ENCODE data around the gene CAPN9.
"Not testable (repeated sequence)": the region's sequence is repeated elsewhere in the genome, so short reads cannot be mapped to it uniquely, and the experiment has no call there.

Gene CAPN9, protein sequence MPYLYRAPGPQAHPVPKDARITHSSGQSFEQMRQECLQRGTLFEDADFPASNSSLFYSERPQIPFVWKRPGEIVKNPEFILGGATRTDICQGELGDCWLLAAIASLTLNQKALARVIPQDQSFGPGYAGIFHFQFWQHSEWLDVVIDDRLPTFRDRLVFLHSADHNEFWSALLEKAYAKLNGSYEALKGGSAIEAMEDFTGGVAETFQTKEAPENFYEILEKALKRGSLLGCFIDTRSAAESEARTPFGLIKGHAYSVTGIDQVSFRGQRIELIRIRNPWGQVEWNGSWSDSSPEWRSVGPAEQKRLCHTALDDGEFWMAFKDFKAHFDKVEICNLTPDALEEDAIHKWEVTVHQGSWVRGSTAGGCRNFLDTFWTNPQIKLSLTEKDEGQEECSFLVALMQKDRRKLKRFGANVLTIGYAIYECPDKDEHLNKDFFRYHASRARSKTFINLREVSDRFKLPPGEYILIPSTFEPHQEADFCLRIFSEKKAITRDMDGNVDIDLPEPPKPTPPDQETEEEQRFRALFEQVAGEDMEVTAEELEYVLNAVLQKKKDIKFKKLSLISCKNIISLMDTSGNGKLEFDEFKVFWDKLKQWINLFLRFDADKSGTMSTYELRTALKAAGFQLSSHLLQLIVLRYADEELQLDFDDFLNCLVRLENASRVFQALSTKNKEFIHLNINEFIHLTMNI

DNA sequence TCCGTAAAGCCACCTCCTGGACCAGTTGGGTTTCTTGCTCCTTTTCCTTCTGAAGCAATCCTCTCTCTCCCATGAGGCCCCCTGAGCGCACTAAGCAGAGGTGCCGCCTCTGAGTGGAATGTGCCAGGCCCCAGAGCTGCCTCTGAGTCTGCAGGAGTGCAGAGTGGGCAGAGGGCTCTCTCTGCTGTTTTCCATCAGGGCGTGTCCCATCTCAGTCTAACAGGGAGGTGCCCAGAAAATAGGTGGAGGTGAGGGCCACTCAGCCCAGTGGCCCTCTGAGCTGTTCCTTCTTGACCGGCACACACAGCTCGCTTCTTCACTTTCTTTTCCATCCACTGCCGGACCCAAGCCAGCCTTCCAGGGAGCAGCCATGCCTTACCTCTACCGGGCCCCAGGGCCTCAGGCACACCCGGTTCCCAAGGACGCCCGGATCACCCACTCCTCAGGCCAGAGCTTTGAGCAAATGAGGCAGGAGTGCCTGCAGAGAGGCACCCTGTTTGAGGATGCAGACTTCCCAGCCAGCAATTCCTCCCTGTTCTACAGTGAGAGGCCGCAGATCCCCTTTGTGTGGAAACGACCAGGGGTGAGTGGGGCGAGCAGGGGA, at the start of gene CAPN9:
Gene CAPN9, plus strand, starts transcription at position 262 of the 604 bp plus-strand sequence. Its CDS starts 109 bp downstream, at position 371.
- DNase-seq (ENCODE audit: low read depth) = no peak
- TF ChIP-seq, protein P1, sequence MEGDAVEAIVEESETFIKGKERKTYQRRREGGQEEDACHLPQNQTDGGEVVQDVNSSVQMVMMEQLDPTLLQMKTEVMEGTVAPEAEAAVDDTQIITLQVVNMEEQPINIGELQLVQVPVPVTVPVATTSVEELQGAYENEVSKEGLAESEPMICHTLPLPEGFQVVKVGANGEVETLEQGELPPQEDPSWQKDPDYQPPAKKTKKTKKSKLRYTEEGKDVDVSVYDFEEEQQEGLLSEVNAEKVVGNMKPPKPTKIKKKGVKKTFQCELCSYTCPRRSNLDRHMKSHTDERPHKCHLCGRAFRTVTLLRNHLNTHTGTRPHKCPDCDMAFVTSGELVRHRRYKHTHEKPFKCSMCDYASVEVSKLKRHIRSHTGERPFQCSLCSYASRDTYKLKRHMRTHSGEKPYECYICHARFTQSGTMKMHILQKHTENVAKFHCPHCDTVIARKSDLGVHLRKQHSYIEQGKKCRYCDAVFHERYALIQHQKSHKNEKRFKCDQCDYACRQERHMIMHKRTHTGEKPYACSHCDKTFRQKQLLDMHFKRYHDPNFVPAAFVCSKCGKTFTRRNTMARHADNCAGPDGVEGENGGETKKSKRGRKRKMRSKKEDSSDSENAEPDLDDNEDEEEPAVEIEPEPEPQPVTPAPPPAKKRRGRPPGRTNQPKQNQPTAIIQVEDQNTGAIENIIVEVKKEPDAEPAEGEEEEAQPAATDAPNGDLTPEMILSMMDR (IDR thresholded peaks at IDR 0.05; ENCODE audit: insufficient read depth, low read depth, low read length, missing control alignments) = no peak
- no peak within 1 kb of the TSS for H3K4me3 ChIP-seq (ENCODE audit: low read length)

DNA sequence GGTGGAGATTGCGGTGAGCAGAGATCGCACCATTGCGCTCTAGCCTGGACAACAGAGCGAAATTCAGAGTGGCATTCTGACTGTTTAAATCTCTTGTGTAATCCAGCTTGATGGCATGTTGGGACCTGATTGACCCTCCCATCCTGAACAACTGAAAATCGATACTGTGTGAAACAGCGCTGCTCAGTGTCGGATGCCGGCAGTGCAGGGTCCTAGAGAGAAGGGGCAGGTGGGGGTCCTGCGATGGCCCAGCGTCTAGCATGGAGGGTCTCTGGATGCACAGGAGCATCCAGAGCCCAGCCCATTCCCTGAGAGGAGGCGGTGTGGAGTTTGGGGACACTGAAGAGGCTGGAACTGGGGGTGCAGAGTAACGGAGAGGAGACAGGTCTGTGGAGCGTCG, 49.1 kb upstream of the CAPN9 start:
- DNase-seq (ENCODE audit: low read depth) = peak; percentile 30
- no peak overlapping the region for H3K4me3 ChIP-seq (ENCODE audit: low read length)
- TF ChIP-seq, protein P1 (IDR thresholded peaks at IDR 0.05; ENCODE audit: insufficient read depth, low read depth, low read length, missing control alignments) = peak; percentile 29

DNA sequence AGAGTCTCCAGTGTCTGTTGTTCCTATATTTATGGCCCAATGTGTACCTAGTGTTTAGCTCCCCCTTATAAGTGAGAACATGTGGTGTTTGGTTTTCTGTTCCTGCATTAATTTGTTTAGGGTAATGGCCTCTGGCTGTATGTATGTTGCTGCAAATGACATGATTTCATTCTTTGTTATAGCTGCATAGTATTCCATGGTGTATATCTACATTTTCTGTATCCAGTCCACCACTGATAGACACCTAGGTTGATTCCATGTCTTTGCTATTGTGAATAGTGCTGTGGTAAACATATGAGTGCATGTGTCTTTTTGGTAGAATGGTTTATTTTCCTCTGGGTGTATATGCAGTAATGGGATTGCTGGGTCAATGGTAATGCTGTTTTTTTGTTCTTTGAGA, 48.2 kb upstream of the CAPN9 start:
- H3K4me3 ChIP-seq (ENCODE audit: low read length); DNase-seq (ENCODE audit: low read depth): not testable (repeated sequence)

DNA sequence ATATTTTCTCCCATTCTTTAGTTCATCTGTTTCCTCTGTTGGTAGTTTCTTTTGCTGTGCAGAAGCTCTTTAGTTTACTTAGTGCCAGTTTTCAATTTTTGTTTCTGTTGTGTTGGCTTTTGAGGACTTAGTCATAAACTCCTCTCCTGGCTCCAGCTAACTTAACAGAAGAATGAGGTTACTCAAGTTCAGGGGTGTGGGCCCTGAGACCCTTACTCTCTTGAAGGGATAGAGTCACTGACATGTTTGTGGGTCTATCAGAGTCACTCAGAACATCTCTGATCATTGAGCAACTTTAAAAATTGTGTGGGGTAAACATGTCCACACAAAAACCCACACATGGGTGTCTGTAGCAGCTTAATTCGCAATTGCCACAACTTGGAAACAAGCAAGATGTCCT, 47.5 kb upstream of the CAPN9 start:
- no peak for DNase-seq (ENCODE audit: low read depth)
- no peak overlapping the region for H3K4me3 ChIP-seq (ENCODE audit: low read length)
- TF ChIP-seq, protein P1 (IDR thresholded peaks at IDR 0.05; ENCODE audit: insufficient read depth, low read depth, low read length, missing control alignments) = no peak

DNA sequence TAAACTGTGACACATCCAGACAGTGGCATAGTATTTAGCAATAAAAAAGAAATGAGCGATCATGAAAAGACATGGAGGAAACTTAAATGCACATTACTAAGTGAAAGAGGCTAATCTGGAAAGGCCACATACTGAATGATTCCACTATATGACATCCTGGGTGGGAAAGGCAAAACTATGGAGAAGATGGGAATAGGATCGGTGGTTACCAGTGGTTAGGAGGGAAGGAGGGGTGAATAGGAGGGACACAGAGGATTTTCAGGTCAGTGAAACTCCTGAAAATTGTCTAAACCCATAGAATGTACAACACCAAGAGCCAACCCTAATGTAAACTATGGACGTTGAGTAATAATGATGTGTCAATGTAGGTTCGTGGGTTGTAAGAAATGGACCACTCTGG, 47.1 kb upstream of the CAPN9 start:
- no peak overlapping the region for H3K4me3 ChIP-seq (ENCODE audit: low read length)
- TF ChIP-seq, protein P1 (IDR thresholded peaks at IDR 0.05; ENCODE audit: insufficient read depth, low read depth, low read length, missing control alignments) = no peak
- no peak for DNase-seq (ENCODE audit: low read depth)

DNA sequence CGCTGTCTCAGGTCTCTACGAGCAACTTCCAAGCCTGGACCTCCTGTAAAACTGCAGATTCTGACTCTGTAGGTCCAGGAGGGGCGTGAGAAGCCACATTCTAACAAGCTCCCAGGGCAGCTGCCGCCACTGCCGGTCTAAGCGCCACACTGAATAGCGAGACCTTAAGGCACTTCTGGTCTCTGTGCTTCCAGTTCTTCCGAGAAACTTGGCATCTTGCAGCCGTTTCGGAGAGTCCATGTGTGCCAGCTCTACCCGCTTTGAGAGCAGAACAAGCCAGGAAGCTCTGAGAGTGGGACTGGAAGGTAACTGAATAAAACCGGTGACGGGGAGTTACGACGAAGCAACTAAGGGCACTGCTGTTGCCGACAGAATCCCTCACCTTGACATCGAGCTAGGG, 45.8 kb upstream of the CAPN9 start:
- DNase-seq (ENCODE audit: low read depth) = no peak
- TF ChIP-seq, protein P1 (IDR thresholded peaks at IDR 0.05; ENCODE audit: insufficient read depth, low read depth, low read length, missing control alignments) = no peak

More for the DNA sequence above, 45.8 kb upstream of the CAPN9 start:
- H3K4me3 ChIP-seq (ENCODE audit: low read length) = no peak overlapping the region
